NCI-H1105 (cell line): ENCODE data around the gene ALOX15B.
A peak's percentile ranks its signal among the peaks of the same experiment; 100 is the strongest.
"Not testable (repeated sequence)": the region's sequence is repeated elsewhere in the genome, so short reads cannot be mapped to it uniquely, and the experiment has no call there.

Experiments used
- DNase-seq: peaks from one replicate; lab custom pipeline; 2025; lab: John Stamatoyannopoulos, UW

ALOX15B gene

DNA sequence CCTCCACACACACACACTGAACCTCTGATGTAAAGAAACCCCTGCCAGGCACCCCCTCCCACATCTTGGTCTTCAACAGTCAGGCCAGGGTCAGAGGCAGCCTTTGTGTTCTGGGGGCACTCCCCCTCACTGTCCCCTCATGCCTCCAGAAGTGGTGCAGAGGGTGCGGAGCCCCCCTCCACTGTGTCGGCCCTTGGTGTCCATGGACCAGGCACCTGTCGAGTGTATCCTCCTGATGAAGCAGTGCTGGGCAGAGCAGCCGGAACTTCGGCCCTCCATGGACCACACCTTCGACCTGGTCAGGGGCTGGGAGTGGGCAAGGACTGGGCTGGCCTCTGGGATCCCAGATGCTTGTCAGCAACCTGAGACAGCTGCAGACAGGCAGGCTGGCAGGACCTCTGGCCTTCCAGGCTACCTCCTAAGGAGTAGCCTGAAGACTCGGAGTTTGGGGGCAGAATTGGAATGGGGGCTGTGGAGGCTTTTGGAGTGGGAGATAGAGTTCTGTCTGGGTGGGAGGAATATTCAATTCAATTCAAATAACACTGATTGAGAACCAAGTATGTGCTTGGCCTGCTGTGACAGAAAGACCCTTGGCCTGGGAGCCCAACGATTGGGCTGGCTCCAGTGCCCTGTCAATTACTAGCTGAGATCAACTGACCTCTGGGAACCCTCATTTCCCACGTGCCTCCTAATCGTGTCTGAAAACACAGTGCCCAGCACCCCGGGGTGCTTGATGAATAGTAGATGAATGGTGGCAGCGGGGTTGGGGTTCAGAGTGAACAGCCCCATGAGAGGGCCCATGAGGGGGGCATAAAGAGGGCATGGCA lies 24.9 kb upstream of the ALOX15B start:
- no peak for DNase-seq

- no peak for DNase-seq
These were observed 24.4 kb upstream of the ALOX15B start for GRCh38 chr17:8014558-8014850.

DNA sequence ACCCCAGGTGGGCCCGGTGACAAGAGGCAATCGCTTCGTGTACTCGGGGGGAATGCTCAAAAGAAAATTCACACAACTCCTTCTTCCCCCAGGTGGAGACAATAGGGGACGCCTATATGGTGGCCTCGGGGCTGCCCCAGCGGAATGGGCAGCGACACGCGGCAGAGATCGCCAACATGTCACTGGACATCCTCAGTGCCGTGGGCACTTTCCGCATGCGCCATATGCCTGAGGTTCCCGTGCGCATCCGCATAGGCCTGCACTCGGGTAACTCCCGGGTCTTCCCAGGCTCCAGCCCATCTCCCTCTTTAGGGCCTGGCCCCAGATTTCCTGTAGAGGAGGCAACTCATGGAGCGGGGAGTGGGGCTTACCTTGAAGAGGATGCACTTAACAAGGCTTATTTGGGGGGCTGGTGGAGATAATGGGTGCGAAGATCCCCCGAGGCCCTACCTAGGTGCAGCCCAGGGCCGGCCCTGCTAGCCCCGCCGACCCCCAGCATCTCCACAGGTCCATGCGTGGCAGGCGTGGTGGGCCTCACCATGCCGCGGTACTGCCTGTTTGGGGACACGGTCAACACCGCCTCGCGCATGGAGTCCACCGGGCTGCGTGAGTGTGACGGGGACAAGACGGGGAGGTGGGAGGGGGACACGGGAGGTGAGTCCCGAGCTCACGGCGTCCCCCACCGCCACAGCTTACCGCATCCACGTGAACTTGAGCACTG lies 23.5 kb upstream of the ALOX15B start:
- DNase-seq, result no peak

GRCh38 chr17:8015957-8016631 lies 22.8 kb upstream of the ALOX15B start:
- DNase-seq, result no peak

- peak; percentile 67 for DNase-seq
These were observed 22.0 kb upstream of the ALOX15B start for GRCh38 chr17:8016632-8017424.

- no peak for DNase-seq
These were observed 20.4 kb upstream of the ALOX15B start for GRCh38 chr17:8018436-8018835.

GRCh38 chr17:8019166-8019565 lies 19.7 kb upstream of the ALOX15B start:
- no peak for DNase-seq

GRCh38 chr17:8019665-8020650 lies 18.9 kb upstream of the ALOX15B start:
- DNase-seq, result no peak

DNA sequence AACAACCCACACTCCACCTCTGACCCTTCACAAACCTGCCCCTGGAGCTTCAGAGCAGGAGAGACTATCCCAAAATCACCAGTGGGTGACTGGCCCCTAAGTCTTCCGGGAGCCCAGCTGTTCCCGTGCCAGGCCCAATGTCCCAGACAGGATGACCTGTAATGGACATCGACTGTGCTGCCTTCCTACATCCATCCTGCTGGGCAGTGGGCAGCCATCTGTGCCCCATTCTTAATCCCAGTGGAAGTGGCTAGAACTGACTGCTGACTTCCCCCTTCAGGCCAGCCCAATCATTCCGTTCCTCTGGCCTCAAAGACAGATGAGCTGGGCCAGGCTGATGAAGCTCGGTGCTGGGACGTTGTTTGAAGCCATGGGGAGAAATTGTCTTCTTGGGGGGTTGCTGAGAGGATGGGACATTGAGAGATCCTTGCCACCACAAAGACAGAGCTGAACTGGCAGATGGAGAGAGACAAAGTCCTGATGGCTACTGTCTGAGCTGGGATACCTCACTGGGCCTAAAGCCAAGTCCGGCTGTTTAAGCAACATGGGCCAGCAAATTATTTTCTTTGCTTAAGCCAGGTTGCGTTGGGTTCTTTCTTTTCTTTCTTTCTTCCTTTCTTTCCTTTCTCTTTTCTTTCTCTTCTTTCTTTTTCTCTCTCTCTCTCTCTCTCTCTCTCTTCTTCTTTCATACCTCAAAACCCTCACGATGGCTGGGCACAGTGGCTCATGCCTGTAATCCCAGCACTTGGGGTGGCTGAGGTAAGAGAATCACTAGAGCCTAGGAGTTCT lies 17.9 kb upstream of the ALOX15B start:
- DNase-seq, result no peak

DNA sequence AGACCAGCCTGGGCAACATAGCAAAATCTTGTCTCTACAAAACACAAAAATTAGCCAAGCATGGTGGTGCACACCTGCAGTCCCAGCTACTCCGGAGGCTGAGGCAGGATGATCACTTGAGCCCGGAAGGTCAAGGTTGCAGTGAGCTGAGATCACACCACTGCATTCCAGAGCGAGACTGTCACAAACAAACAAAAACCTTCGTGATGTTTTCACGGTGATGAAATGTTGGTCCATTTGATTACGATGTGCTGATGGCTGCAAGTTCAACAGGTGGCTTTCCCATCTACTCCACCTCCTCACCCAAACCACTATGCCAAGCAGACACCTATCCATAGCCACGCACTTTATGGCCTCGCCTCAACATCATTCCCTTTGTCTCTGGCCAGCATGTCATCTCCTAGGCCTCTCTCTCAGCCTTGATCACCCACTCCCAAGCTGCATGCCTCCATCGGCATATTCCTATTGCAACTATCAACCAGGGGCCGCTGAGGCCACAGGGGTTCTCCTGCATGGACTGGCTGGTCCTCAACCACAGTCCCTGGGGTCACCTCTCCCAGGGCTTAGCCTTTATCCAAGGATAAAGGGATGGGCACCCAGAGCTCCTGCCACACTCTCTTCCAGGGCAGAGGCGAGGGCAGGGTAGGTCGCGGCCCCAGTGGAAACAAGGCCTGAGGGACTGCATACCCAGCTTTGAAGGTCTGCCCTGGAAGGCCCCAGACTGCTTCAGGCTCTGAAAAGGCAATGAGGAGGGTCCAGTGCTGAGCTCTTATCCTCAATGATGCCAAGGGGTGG lies 17.1 kb upstream of the ALOX15B start:
- no peak for DNase-seq

DNA sequence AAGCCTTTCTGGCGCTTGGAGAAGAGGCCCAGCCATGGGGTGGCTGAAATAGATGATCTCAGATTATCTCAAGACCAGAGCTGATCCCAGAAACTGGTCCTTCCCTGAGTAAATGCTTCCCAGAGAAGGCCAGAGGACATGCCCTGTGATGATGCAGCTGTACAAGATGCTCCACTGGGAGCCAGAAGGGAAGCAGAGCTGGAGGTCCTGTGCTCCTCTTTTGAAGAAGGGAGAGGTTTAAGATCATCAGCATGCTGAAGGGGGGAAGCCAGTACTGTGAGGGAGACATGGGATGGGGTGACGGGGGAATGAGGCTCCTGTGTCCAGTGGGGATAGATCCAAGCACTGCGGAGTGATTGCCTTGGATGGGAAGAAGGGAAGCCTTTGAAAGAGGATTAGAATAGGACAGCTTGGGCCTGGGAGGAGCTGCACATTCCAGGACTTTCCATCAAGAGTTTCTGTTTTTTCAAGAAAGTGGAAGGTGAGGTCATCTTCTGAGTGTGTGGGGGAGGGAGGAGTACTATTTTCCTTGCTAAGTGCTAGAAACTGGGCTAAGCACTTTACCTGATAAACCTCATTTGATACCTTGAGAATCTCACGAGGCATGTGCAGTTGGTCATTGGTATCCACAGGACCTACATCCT lies 16.4 kb upstream of the ALOX15B start:
- DNase-seq, result no peak

DNA sequence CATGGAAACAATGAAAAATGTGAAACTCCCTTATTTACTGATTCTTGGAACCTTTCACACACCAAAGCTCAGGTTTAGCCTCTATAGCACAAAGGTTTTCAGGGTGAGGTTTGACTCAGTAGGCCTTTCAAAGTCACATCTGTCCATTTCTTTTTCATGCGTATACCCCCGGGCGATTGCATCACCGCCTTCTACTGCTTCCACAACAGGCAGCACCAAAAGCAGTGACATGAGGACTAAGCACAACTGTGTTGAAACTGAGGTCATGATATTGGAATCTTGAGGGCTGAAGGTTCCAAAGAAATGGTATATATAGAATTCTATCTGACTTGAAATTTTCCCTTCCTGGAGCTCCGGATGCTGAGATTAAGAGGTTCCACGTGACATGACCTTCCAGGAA lies 14.7 kb upstream of the ALOX15B start:
- not testable (repeated sequence) for DNase-seq

DNA sequence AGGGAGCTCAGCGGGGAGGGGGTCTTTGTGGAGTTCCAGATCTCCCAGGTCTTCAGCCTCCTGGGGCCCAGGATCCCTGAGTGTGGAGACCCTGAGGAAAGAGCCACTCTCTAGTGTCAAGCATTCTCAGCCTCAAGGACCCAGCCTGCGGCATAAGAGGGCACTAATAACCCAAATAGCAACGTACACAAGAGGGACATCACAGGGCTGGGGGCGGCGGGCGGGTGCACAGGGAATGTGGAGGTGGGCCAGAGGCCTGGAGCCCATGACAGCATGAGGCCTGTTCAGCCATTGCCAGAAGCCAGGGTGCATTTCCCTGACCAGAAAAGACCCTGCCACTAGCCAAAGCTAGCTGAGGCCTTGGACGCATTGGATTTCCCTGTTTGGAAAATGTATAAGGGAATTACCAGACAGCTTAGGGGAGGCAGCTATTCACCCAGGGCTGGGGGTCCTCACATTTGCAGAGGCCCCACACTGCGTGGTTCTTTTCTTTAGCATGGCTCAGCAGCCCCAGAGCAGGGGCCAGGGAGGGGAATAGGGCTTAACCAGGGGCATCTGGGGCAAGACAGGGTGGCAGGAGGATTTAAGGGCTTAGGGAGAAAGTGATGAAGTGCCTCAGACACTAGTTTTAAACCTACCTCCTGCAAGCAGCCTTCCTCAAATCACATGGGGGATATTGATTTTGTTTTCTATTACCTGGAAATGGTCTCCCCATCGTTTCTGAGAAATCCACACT lies 13.5 kb upstream of the ALOX15B start:
- no peak for DNase-seq

DNA sequence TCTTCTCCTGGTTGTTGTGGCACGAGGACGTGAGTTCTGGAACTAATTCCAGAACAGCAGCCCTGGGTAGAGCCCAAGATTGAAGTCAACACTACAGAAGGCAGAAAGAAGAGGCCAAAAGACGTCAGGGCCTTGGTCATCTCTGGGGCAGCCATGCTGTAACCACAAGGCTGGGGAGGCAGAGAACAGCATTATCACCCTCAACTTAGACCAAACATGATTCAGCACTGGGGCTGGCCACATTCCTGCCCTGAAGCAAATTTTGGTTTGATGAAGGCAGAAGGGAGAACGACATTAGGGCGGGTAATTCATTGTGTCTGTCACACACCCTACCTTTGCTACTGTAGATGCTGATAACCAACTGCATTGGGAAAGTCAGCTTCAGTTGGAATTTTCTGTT lies 9.7 kb upstream of the ALOX15B start:
- no peak for DNase-seq

- no peak for DNase-seq
These were observed 7.6 kb upstream of the ALOX15B start for GRCh38 chr17:8031261-8031661.

DNA sequence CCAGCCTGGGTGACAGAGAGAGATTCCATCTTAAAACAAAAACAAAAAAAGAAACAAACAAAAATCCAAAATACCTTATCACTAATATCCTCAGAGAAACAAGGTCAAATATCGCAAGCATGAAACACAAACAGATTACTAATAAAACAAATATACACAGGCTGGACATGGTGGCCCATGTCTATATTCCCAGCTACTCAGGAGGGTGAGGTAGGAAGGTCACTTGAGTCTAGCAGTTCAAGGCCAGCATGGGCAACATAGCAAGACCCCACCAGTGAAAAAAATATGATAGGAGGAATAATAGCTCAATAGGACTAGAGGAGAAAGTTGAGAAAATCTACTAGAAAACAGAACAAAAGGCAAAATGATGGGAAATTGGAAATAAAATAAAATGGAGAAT lies 6.9 kb upstream of the ALOX15B start:
- no peak for DNase-seq

DNA sequence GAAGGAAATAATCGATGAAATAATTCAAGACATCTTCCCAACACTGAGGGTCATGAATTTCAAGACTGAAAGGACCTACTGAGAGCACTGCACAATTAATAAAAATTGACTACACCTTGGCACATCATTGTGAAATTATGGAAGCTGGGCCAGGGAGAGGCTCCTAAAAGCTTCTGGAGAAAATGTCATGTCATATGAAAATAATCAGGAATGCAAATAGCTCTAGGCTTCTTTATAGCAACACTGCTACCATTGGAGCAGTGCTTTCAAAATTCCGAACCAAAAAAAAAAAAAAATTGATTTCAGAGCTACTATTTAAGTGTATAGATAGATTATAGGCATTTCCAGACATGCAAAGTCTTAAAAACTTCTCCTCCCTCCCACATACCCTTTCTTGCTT lies 6.4 kb upstream of the ALOX15B start:
- no peak for DNase-seq

DNA sequence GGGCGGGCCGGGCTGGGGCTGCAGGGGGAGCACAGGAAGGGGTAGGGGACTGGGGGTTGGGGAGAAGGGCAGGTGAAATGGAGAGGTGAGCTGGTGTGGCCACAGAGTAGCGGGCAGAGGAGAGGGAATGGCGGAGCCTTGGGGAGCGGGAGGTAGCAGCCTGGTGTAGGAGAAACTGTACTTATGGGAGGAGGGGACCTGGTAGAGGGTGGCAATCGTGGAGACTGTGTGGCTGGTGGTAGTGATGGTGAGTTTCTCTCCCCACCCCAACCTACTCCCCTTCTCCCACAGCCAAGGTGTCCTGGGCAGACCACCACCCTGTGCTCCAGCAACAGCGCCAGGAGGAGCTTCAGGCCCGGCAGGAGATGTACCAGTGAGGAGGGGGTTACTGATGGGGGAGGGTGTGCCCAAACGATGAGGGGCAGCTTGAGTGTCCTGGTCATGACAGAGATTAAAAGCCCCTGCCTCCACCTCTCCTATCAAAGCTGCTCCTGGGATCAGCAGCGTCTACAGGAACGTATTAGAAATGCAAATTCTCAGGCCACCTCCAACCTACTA lies 831 bp downstream of the ALOX15B start:
- no peak for DNase-seq
